ENCODE data around the gene SHOC2. TPM values are rescaled to one million over a fixed set of nuclear protein-coding genes. Genes with fewer than 3 reads are reported as not detected.

SHOC2 gene
- total and polyA plus RNA-seq, 4 donors = 17.6 to 68.4 (median 47.8) TPM

DNA sequence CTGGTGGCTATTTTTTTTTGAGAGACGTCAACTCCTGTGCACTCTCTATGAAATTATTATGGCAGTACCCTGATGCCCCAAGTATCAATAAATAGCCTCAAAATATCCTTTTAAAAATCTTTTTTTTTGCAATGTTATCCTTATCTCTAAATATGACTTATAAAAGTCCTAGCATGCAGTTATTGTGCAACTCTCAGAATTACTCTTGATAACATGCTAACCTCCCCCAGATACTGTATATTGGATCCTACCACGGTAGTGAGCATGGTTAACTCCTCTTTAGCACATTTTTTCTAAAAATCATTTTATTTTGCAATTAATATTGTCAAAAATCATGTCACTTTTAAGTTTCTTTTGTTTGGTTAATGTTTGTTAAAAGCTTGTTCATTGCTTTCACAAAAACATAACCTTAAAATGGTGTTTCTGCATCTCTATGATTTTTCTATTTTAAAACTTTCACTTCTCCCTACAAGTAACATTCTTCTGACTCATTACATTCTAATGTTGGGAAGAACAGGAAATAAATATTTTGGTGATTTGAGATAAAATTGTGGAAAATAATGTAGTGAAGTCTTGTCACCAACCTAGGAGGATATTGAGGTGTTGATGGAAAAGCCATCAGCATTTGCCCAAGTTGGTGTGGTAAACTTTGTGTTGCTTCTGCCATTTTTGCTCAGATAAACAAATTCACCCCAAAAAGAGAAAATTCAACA lies 115.3 kb downstream of the SHOC2 start:
- no peak overlapping the region for H3K4me3 ChIP-seq (ENCODE audit: low read length in 2 of 2)
- H3K9me3 ChIP-seq (ENCODE audit: control insufficient read depth, low read length) = peaks cover 8% of the 10 kb centered on the region
- WGBS, 2 donors = 77 to 81% methylated on average over 2 of the region's 2 CpGs
- no peaks in the 10 kb centered on the region for H3K4me1 ChIP-seq (ENCODE audit: control insufficient read depth in 1 of 2, insufficient read depth in 2 of 2, low read length in 2 of 2)
- no peak overlapping the region for H3K27ac ChIP-seq (ENCODE audit: low read depth in 1 of 2, low read length in 2 of 2)
- ATAC-seq (ENCODE audit: low FRiP score) = no peak
- intact Hi-C loops (cut with DNase I) = no loop called here
- H3K27me3 ChIP-seq (ENCODE audit: control insufficient read depth in 1 of 2, insufficient read depth in 2 of 2, low read length in 1 of 2) = no peaks in the 10 kb centered on the region
- DNase-seq = no peak
- H3K36me3 ChIP-seq (ENCODE audit: control insufficient read depth in 1 of 2, insufficient read depth in 2 of 2, low read length in 1 of 2) = no peaks in the 10 kb centered on the region

DNA sequence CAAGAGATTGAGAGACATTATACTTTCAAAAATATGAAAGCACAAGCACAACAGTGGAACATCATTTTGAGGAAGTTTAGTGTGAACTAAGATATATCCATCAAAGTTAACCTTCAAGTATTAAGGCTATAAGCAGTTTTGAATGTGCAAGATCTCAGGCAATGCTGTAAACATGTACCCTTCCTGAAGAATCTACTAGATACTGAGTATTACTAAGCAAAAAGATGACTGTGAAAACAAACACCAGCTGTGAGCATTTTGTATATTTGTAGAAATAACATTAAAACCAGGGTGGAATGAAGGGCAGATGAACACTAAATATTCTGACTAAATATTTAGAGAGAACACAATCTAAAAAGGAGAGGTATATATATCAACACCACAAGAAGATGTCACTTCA lies 116.1 kb downstream of the SHOC2 start:
- no peak overlapping the region for H3K4me3 ChIP-seq (ENCODE audit: low read length in 2 of 2)

DNA sequence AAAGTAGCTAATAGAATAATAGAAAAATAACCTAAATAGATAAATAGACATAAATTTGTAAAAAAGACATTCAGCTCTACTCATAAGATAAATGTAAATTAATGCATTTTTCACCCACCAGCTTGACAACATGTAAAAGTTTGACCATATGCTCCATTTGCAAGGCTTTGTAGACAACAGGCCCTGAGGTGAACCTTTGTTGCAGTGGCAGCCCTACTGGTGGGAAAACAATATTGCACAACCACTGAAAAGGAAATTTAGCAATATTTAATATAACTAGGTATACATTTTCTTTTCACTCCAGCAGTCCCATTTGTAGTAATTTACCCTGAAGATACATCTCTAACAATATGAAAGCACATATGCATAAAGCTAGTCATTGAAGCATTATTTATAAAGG lies 118.5 kb downstream of the SHOC2 start:
- Histone ChIP-seq H3K27ac (ENCODE audit: low read depth in 1 of 2, low read length in 2 of 2) (no peak overlapping the region), H3K36me3 (ENCODE audit: control insufficient read depth in 1 of 2, insufficient read depth in 2 of 2, low read length in 1 of 2) (no peaks in the 10 kb centered on the region), H3K4me1 (ENCODE audit: control insufficient read depth in 1 of 2, insufficient read depth in 2 of 2, low read length in 2 of 2) (no peaks in the 10 kb centered on the region), H3K9me3 (ENCODE audit: control insufficient read depth, low read length) (peaks cover 8% of the 10 kb centered on the region), H3K4me3 (ENCODE audit: low read length in 2 of 2) (no peak overlapping the region), H3K27me3 (ENCODE audit: control insufficient read depth in 1 of 2, insufficient read depth in 2 of 2, low read length in 1 of 2) (no peaks in the 10 kb centered on the region)
- ATAC-seq (ENCODE audit: low FRiP score) = no peak
- intact Hi-C loops (cut with DNase I) = no loop called here
- DNase-seq = no peak

More for the DNA sequence above, 116.1 kb downstream of the SHOC2 start:
- intact Hi-C loops (cut with DNase I) = no loop called here
- DNase-seq (no peak), ATAC-seq (ENCODE audit: low FRiP score) (no peak)
- H3K36me3 ChIP-seq (ENCODE audit: control insufficient read depth in 1 of 2, insufficient read depth in 2 of 2, low read length in 1 of 2) = no peaks in the 10 kb centered on the region
- no peaks in the 10 kb centered on the region for H3K27me3 ChIP-seq (ENCODE audit: control insufficient read depth in 1 of 2, insufficient read depth in 2 of 2, low read length in 1 of 2)
- peaks cover 8% of the 10 kb centered on the region for H3K9me3 ChIP-seq (ENCODE audit: control insufficient read depth, low read length)
- no peaks in the 10 kb centered on the region for H3K4me1 ChIP-seq (ENCODE audit: control insufficient read depth in 1 of 2, insufficient read depth in 2 of 2, low read length in 2 of 2)
- no peak overlapping the region for H3K27ac ChIP-seq (ENCODE audit: low read depth in 1 of 2, low read length in 2 of 2)

DNA sequence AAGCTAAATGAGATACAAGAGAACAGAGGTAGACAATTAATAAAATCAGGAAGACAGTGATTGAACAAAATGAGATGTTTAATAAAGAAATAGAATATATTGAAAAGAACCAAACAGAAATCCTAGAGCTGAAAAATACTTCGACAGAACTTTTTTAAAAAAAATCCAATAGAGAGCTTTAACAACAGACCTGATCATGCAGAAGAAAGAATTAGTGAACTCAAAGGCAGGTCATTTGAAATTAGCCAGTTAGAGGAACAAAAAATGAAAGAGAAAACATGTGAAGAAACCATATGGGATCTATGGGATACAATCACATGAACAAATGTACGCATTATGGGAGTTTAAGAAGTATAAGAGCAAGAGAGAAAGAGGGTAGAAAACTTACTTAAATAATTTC lies 120.1 kb downstream of the SHOC2 start:
- H3K4me1 ChIP-seq (ENCODE audit: control insufficient read depth in 1 of 2, insufficient read depth in 2 of 2, low read length in 2 of 2) = no peaks in the 10 kb centered on the region
- 81 to 88% methylated on average over 2 of the region's 2 CpGs for WGBS, 2 donors
- ATAC-seq (ENCODE audit: low FRiP score) = no peak
- intact Hi-C loops (cut with DNase I) = no loop called here
- no peaks in the 10 kb centered on the region for H3K27me3 ChIP-seq (ENCODE audit: control insufficient read depth in 1 of 2, insufficient read depth in 2 of 2, low read length in 1 of 2)
- no peak overlapping the region for H3K27ac ChIP-seq (ENCODE audit: low read depth in 1 of 2, low read length in 2 of 2)
- no peak for DNase-seq
- no peaks in the 10 kb centered on the region for H3K36me3 ChIP-seq (ENCODE audit: control insufficient read depth in 1 of 2, insufficient read depth in 2 of 2, low read length in 1 of 2)
- peaks cover 8% of the 10 kb centered on the region for H3K9me3 ChIP-seq (ENCODE audit: control insufficient read depth, low read length)
- no peak overlapping the region for H3K4me3 ChIP-seq (ENCODE audit: low read length in 2 of 2)

DNA sequence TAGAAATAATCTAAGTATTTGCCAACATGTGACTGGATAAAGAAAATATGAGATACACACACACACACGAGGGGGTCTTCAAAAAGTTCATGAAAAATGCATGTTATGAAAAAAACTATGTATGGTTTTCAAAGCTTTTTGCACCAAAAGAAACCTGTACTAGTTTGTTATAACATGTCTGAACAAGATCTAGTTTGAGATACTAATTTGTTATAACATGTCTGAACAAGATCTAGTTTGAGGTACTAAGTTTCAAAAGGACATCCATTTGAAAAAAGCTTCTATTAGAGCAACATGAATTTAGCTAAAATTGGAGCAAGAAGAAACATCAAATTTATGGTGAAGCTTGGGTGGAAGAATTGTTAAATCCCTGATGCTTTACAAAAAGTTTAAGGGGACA lies 137.6 kb downstream of the SHOC2 start:
- no peaks in the 10 kb centered on the region for H3K4me1 ChIP-seq (ENCODE audit: control insufficient read depth in 1 of 2, insufficient read depth in 2 of 2, low read length in 2 of 2)
- WGBS, 2 donors = 45 to 63% methylated on average over 1 of the region's 1 CpG
- intact Hi-C loops (cut with DNase I) = no loop called here
- no peaks in the 10 kb centered on the region for H3K36me3 ChIP-seq (ENCODE audit: control insufficient read depth in 1 of 2, insufficient read depth in 2 of 2, low read length in 1 of 2)
- ATAC-seq (ENCODE audit: low FRiP score) = no peak
- no peaks in the 10 kb centered on the region for H3K27me3 ChIP-seq (ENCODE audit: control insufficient read depth in 1 of 2, insufficient read depth in 2 of 2, low read length in 1 of 2)
- H3K4me3 ChIP-seq (ENCODE audit: low read length in 2 of 2) = no peak overlapping the region
- H3K9me3 ChIP-seq (ENCODE audit: control insufficient read depth, low read length) = peaks cover 11% of the 10 kb centered on the region
- H3K27ac ChIP-seq (ENCODE audit: low read depth in 1 of 2, low read length in 2 of 2) = no peak overlapping the region
- no peak for DNase-seq

Small RNA genes within 50 kb of the gene (microRNA-seq; reads per million reads assigned to microRNA genes)
- 0 to 0.60 reads per million in 2 donors for gene MIR548E

Other genes starting within 250 kb of the SHOC2 start
- gene PDCD4, start 47.7 kb upstream of the SHOC2 start, total RNA-seq = 100 to 1,000 TPM in 1 of 2 donors, 10 to 100 TPM in 1; 67.5 to 124 TPM
- gene PDCD4, start 47.7 kb upstream of the SHOC2 start, polyA plus RNA-seq = 10 to 100 TPM; 46.6 to 89.7 TPM
- gene BBIP1, start 424 bp upstream of the SHOC2 start, total RNA-seq = 10 to 100 TPM; 35.3 to 36.2 TPM
- 10 to 100 TPM; 30.4 to 38.6 TPM for gene BBIP1, start 424 bp upstream of the SHOC2 start, polyA plus RNA-seq
- gene ADRA2A, start 157.4 kb downstream of the SHOC2 start, total RNA-seq = 10 to 100 TPM; 11.4 to 11.5 TPM
- gene ADRA2A, start 157.4 kb downstream of the SHOC2 start, polyA plus RNA-seq = under 1 TPM; 0.13 to 0.46 TPM